ENCODE data around the gene PP2D1.

PP2D1 gene

DNA sequence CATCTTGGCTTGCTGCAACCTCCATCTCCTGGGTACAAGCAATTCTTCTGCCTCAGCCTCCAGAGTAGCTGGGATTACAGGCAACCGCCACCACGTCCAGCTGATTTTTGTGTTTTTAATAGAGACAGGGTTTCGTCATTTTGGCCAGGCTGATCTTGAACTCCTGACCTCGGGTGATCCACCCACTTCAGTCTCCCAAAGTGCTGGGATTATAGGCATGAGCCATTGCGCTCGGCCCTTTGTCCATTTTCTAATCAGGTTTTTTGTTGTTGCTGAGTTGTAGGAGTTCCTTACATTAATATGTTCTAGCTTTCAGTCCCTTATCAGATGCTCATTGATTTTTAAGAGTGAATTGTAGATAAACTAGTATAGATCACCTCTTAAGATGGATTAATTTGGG, 44.9 kb downstream of the PP2D1 start:
- TF ChIP-seq EZH2phosphoT487 (conservative IDR thresholded peaks at IDR 0.05; ENCODE audit: low read length), result no peak
- TF ChIP-seq, protein P1, sequence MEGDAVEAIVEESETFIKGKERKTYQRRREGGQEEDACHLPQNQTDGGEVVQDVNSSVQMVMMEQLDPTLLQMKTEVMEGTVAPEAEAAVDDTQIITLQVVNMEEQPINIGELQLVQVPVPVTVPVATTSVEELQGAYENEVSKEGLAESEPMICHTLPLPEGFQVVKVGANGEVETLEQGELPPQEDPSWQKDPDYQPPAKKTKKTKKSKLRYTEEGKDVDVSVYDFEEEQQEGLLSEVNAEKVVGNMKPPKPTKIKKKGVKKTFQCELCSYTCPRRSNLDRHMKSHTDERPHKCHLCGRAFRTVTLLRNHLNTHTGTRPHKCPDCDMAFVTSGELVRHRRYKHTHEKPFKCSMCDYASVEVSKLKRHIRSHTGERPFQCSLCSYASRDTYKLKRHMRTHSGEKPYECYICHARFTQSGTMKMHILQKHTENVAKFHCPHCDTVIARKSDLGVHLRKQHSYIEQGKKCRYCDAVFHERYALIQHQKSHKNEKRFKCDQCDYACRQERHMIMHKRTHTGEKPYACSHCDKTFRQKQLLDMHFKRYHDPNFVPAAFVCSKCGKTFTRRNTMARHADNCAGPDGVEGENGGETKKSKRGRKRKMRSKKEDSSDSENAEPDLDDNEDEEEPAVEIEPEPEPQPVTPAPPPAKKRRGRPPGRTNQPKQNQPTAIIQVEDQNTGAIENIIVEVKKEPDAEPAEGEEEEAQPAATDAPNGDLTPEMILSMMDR (IDR thresholded peaks at IDR 0.05; ENCODE audit: insufficient read depth, low read length, poor library complexity, severe bottlenecking), result no peak
- H3K4me3 ChIP-seq (ENCODE audit: insufficient read depth, low read length, poor library complexity, severe bottlenecking), result no peak overlapping the region
- no peak overlapping the region for H3K27ac ChIP-seq (ENCODE audit: low read depth, low read length)
- no peak overlapping the region for H2AFZ ChIP-seq (ENCODE audit: low read depth, low read length, severe bottlenecking)
- H3K79me2 ChIP-seq (ENCODE audit: insufficient read depth, low read length), result peaks cover 90% of the 10 kb centered on the region
- H3K27me3 ChIP-seq (ENCODE audit: low read length), result no peaks in the 10 kb centered on the region
- no peaks in the 10 kb centered on the region; the same call in none of the 2 replicates for H4K20me1 ChIP-seq (ENCODE audit: low read depth, low read length)
- no peaks in the 10 kb centered on the region for H3K9me3 ChIP-seq (ENCODE audit: insufficient read depth, low read length)
- H3K36me3 ChIP-seq (ENCODE audit: low read length), result no peaks in the 10 kb centered on the region
- H3K9me2 ChIP-seq (replicated peaks; ENCODE audit: insufficient read depth, low read length), result no peaks in the 10 kb centered on the region
- H3K9ac ChIP-seq (ENCODE audit: low read length), result no peak overlapping the region
- no peaks in the 10 kb centered on the region for H3F3A ChIP-seq (ENCODE audit: insufficient read depth)
- H3K4me2 ChIP-seq (ENCODE audit: low read depth, low read length, poor library complexity, severe bottlenecking), result no peak overlapping the region

DNA sequence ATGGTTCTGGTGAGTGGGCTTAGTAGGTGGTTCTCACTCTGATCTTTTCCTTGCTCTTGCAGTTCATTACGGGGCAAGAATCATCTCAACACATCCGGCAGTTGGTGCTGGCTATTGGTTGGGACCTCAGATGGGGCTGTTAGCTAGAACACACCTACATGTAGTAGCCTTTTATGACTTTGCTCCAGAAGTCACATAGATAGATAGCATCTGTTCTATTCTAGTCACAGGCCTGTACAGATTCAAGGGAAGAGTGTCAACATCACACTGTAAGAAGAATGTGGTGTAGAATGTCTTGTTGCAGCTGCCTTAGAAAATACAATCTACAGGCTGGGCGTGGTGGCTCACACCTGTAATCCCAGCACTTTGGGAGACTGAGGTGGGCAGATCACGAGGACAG, 50.1 kb downstream of the PP2D1 start:
- H3K9ac ChIP-seq (ENCODE audit: low read length), result no peak overlapping the region
- no peaks in the 10 kb centered on the region for H3K27me3 ChIP-seq (ENCODE audit: low read length)
- no peak overlapping the region for H2AFZ ChIP-seq (ENCODE audit: low read depth, low read length, severe bottlenecking)
- no peak for TF ChIP-seq EZH2phosphoT487 (conservative IDR thresholded peaks at IDR 0.05; ENCODE audit: low read length)
- TF ChIP-seq, protein P1 (IDR thresholded peaks at IDR 0.05; ENCODE audit: insufficient read depth, low read length, poor library complexity, severe bottlenecking), result no peak
- no peak overlapping the region for H3K4me3 ChIP-seq (ENCODE audit: insufficient read depth, low read length, poor library complexity, severe bottlenecking)
- H3F3A ChIP-seq (ENCODE audit: insufficient read depth), result no peaks in the 10 kb centered on the region
- no peaks in the 10 kb centered on the region for H3K9me2 ChIP-seq (replicated peaks; ENCODE audit: insufficient read depth, low read length)
- H3K9me3 ChIP-seq (ENCODE audit: insufficient read depth, low read length), result no peaks in the 10 kb centered on the region
- no peaks in the 10 kb centered on the region; the same call in 1 of the 2 replicates for H3K36me3 ChIP-seq (ENCODE audit: low read length)
- peaks cover 97% of the 10 kb centered on the region for H3K79me2 ChIP-seq (ENCODE audit: insufficient read depth, low read length)
- H3K27ac ChIP-seq (ENCODE audit: low read depth, low read length), result no peak overlapping the region
- H4K20me1 ChIP-seq (ENCODE audit: low read depth, low read length), result no peaks in the 10 kb centered on the region; the same call in 1 of the 2 replicates
- no peak overlapping the region for H3K4me2 ChIP-seq (ENCODE audit: low read depth, low read length, poor library complexity, severe bottlenecking)

DNA sequence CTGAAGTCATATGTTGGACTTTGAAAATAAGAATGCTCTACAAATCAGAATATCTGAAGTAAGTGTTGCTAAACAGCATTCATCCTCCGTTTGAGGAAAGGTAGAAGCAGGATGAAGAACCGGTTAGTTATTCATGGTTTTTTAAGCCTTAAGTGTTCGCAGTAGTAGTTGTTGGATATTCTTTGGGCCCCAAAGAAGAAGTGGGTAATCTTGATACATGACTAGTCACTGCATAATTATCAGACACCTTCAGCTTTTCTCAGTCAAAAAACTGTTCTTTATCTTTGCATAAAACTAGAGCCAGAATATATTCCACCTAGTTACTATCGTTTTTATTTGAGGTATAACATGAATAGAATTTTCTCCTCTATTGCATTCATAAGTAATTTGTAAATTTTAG, 51.4 kb downstream of the PP2D1 start:
- H3K79me2 ChIP-seq (ENCODE audit: insufficient read depth, low read length), result peaks cover 96% of the 10 kb centered on the region
- no peak overlapping the region for H3K27ac ChIP-seq (ENCODE audit: low read depth, low read length)
- no peaks in the 10 kb centered on the region; the same call in 1 of the 2 replicates for H4K20me1 ChIP-seq (ENCODE audit: low read depth, low read length)

More for the DNA sequence above, 51.4 kb downstream of the PP2D1 start:
- TF ChIP-seq EZH2phosphoT487 (conservative IDR thresholded peaks at IDR 0.05; ENCODE audit: low read length), result no peak
- TF ChIP-seq, protein P1 (IDR thresholded peaks at IDR 0.05; ENCODE audit: insufficient read depth, low read length, poor library complexity, severe bottlenecking), result no peak
- Histone ChIP-seq H3K4me3 (ENCODE audit: insufficient read depth, low read length, poor library complexity, severe bottlenecking) (no peak overlapping the region), H3K9ac (ENCODE audit: low read length) (no peak overlapping the region), H3K4me2 (ENCODE audit: low read depth, low read length, poor library complexity, severe bottlenecking) (no peak overlapping the region), H2AFZ (ENCODE audit: low read depth, low read length, severe bottlenecking) (no peak overlapping the region), H3K9me3 (ENCODE audit: insufficient read depth, low read length) (no peaks in the 10 kb centered on the region), H3F3A (ENCODE audit: insufficient read depth) (no peaks in the 10 kb centered on the region), H3K36me3 (ENCODE audit: low read length) (no peaks in the 10 kb centered on the region; the same call in 1 of the 2 replicates), H3K27me3 (ENCODE audit: low read length) (no peaks in the 10 kb centered on the region), H3K9me2 (replicated peaks; ENCODE audit: insufficient read depth, low read length) (no peaks in the 10 kb centered on the region)
